NCI-H1694 treated with DMSO at 0.1 percent for 48 hours (cell line): ENCODE measurements around the gene PTPRM.
"Not testable (repeated sequence)": the region's sequence is repeated elsewhere in the genome, so short reads cannot be mapped to it uniquely, and the experiment has no call there.

Source experiments
- DNase-seq: peaks from one replicate; lab custom pipeline; 2025; lab: John Stamatoyannopoulos, UW

Gene PTPRM

GRCh38 chr18:7950380-7951136 is 383.4 kb downstream of the PTPRM start:
- DNase-seq: no peak

- no peak for DNase-seq
Measured at GRCh38 chr18:7953095-7953958, 386.2 kb downstream of the PTPRM start.

GRCh38 chr18:7954238-7954637 is 387.1 kb downstream of the PTPRM start:
- no peak for DNase-seq

- no peak for DNase-seq
Measured at GRCh38 chr18:7955175-7955574, 388.1 kb downstream of the PTPRM start.

- DNase-seq: no peak
Measured at GRCh38 chr18:7957297-7957696, 390.2 kb downstream of the PTPRM start.

GRCh38 chr18:7958081-7958896 is 391.2 kb downstream of the PTPRM start:
- no peak for DNase-seq

GRCh38 chr18:7958897-7959146 is 391.7 kb downstream of the PTPRM start:
- no peak for DNase-seq

GRCh38 chr18:7966682-7967081 is 399.6 kb downstream of the PTPRM start:
- not testable (repeated sequence) for DNase-seq

- DNase-seq: no peak
Measured at GRCh38 chr18:7974200-7974874, 407.2 kb downstream of the PTPRM start.

GRCh38 chr18:7977897-7978296 is 410.8 kb downstream of the PTPRM start:
- DNase-seq: no peak

GRCh38 chr18:7978834-7979233 is 411.7 kb downstream of the PTPRM start:
- DNase-seq: no peak

GRCh38 chr18:7979714-7980113 is 412.6 kb downstream of the PTPRM start:
- no peak for DNase-seq

- DNase-seq: no peak
Measured at GRCh38 chr18:7980136-7980535, 413.0 kb downstream of the PTPRM start.

GRCh38 chr18:7980656-7981055 is 413.5 kb downstream of the PTPRM start:
- no peak for DNase-seq

- DNase-seq: no peak
Measured at GRCh38 chr18:7982216-7982615, 415.1 kb downstream of the PTPRM start.

- no peak for DNase-seq
Measured at GRCh38 chr18:7987284-7987976, 420.3 kb downstream of the PTPRM start.

- DNase-seq: no peak
Measured at GRCh38 chr18:7990670-7991069, 423.6 kb downstream of the PTPRM start.

- DNase-seq: no peak
Measured at GRCh38 chr18:8001711-8002301, 434.7 kb downstream of the PTPRM start.

GRCh38 chr18:8003878-8004675 is 437.0 kb downstream of the PTPRM start:
- no peak for DNase-seq

- no peak for DNase-seq
Measured at GRCh38 chr18:8004792-8005191, 437.7 kb downstream of the PTPRM start.
